Ishikawa (cell line): ENCODE data around the gene KLK12.

Experiments
- CEBPB ChIP-seq: IDR thresholded peaks from 2 replicates; pipeline ENCODE4 v1.6.1; 2012
- CREB1 ChIP-seq: IDR thresholded peaks from 2 replicates; pipeline ENCODE4 v1.6.1; 2012; ENCODE audit warnings: low read depth
- EGR1 ChIP-seq: IDR thresholded peaks from 2 replicates; pipeline ENCODE4 v1.6.1; 2012
- EP300 ChIP-seq: IDR thresholded peaks from 2 replicates; pipeline ENCODE4 v1.6.1; 2012; ENCODE audit warnings: borderline replicate concordance
- FOXM1 ChIP-seq: IDR thresholded peaks from 2 replicates; pipeline ENCODE4 v1.6.1; 2012; ENCODE audit warnings: low read depth, borderline replicate concordance
- NFIC ChIP-seq: IDR thresholded peaks from 2 replicates; pipeline ENCODE4 v1.6.1; 2012
- RAD21 ChIP-seq: IDR thresholded peaks from 2 replicates; pipeline ENCODE4 v1.6.1; 2012; ENCODE audit warnings: low read depth
- TAF1 ChIP-seq: IDR thresholded peaks from 2 replicates; pipeline ENCODE4 v1.6.1; 2012; ENCODE audit warnings: low read depth, mild to moderate bottlenecking
- TCF12 ChIP-seq: IDR thresholded peaks from 2 replicates; pipeline ENCODE4 v1.6.1; 2012; ENCODE audit warnings: low read depth
- TEAD4 ChIP-seq: IDR thresholded peaks from 2 replicates; pipeline ENCODE4 v1.6.1; 2012
- YY1 ChIP-seq: IDR thresholded peaks from 2 replicates; pipeline ENCODE4 v1.6.1; 2012; ENCODE audit warnings: low read depth
- ZBTB7A ChIP-seq: IDR thresholded peaks from 2 replicates; pipeline ENCODE4 v1.6.1; 2012; ENCODE audit warnings: low read depth
- TF ChIP-seq, protein P1 (sequence below): IDR thresholded peaks from 2 replicates; pipeline ENCODE4 v1.6.1; 2012; ENCODE audit warnings: low read depth, mild to moderate bottlenecking
- TF ChIP-seq, protein P2 (sequence below): IDR thresholded peaks from 2 replicates; pipeline ENCODE4 v1.6.1; 2012
- TF ChIP-seq, protein P3 (sequence below): IDR thresholded peaks from 2 replicates; pipeline ENCODE4 v1.6.1; 2012

The KLK12 gene

DNA sequence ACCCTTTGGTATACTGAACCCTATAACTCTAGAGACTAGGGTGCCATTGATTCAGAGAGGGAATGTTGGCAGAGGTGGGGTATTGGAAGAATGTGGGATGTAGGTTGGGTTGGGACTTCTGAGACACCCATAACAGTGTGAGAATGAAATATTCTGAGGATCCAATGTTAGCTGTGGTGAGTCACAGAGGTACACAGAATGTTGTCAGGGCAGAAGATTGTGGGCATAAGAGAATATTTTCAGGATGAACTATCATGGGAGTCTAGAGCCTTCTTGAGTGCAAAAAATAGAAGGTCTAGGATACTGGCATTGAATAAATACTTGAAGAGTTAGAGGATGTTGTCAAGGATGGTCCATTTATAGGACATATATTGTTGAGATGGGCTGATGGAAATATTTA is 21.1 kb upstream of the KLK12 start:
- TF ChIP-seq CEBPB = no peak
- TF ChIP-seq EGR1 = no peak
- no peak for TF ChIP-seq TEAD4
- TF ChIP-seq CREB1 = no peak
- TF ChIP-seq TCF12 = no peak

DNA sequence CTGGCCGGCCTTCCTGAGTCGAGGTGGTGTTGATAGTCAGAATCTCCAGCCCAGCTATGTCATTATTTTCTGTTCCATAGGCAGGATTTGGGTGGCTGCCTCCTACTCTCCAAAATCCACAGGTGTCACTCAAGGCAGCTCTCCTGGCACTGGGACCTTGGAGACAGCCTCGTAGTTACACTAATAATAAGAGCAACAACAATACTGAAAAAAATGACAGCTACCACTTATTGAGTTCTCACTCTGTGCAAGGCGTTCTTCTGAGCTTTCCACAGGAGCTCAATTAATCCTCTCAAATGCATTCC is 12.2 kb upstream of the KLK12 start:
- TF ChIP-seq, protein P1, sequence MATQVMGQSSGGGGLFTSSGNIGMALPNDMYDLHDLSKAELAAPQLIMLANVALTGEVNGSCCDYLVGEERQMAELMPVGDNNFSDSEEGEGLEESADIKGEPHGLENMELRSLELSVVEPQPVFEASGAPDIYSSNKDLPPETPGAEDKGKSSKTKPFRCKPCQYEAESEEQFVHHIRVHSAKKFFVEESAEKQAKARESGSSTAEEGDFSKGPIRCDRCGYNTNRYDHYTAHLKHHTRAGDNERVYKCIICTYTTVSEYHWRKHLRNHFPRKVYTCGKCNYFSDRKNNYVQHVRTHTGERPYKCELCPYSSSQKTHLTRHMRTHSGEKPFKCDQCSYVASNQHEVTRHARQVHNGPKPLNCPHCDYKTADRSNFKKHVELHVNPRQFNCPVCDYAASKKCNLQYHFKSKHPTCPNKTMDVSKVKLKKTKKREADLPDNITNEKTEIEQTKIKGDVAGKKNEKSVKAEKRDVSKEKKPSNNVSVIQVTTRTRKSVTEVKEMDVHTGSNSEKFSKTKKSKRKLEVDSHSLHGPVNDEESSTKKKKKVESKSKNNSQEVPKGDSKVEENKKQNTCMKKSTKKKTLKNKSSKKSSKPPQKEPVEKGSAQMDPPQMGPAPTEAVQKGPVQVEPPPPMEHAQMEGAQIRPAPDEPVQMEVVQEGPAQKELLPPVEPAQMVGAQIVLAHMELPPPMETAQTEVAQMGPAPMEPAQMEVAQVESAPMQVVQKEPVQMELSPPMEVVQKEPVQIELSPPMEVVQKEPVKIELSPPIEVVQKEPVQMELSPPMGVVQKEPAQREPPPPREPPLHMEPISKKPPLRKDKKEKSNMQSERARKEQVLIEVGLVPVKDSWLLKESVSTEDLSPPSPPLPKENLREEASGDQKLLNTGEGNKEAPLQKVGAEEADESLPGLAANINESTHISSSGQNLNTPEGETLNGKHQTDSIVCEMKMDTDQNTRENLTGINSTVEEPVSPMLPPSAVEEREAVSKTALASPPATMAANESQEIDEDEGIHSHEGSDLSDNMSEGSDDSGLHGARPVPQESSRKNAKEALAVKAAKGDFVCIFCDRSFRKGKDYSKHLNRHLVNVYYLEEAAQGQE = no peak
- TF ChIP-seq TAF1 (no peak), RAD21 (no peak), NFIC (no peak), CREB1 (no peak), YY1 (no peak), EGR1 (no peak), CEBPB (no peak)
- TF ChIP-seq, protein P2, sequence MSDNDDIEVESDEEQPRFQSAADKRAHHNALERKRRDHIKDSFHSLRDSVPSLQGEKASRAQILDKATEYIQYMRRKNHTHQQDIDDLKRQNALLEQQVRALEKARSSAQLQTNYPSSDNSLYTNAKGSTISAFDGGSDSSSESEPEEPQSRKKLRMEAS = no peak

DNA sequence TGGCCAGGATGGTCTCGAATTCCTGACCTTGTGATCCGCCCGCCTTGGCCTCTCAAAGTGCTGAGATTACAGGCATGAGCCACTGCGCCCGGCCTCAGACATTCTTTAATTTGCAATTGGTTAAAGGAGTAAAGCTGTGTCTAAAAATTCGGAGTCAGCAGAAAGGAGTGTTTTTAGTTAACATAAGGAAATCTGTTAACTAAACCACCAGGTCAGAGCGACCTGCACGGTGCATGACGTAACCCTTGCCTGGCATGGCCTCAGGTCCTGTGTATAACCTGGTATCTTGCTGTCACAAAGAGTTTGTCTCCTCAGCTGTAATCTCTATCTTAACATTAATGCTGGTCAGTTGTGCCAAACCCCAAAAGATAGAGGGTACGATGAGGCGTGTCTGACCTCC is 9.5 kb upstream of the KLK12 start:
- TF ChIP-seq NFIC (no peak), CREB1 (no peak), CEBPB (no peak), YY1 (no peak), EP300 (no peak), FOXM1 (no peak), ZBTB7A (no peak), RAD21 (no peak), EGR1 (no peak)
- TF ChIP-seq, protein P3, sequence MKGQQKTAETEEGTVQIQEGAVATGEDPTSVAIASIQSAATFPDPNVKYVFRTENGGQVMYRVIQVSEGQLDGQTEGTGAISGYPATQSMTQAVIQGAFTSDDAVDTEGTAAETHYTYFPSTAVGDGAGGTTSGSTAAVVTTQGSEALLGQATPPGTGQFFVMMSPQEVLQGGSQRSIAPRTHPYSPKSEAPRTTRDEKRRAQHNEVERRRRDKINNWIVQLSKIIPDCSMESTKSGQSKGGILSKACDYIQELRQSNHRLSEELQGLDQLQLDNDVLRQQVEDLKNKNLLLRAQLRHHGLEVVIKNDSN = no peak
- TF ChIP-seq, protein P2 = no peak
- TF ChIP-seq, protein P1 = no peak

DNA sequence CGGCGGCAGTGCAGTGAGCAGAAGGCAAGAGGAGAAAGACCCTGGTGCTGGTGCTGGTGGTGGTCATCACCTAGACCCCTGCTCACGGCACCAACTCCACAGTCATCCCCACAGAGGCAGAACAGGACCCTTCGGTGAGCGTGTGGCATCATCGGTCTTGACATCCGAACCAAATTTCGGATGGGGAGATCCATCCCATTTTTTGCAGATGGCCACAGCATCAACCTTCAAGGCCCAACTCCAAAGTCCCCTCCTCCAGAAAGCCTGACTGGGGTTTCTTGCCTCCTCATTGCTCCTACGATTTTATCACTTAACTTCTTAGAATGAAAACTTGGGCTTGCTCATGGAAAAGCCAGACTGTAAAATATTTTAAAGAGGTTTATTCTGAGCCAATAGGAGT is 8.7 kb upstream of the KLK12 start:
- TF ChIP-seq FOXM1 (no peak), TAF1 (no peak), TCF12 (no peak), NFIC (no peak), RAD21 (no peak), CREB1 (no peak)
- TF ChIP-seq, protein P3 = no peak

DNA sequence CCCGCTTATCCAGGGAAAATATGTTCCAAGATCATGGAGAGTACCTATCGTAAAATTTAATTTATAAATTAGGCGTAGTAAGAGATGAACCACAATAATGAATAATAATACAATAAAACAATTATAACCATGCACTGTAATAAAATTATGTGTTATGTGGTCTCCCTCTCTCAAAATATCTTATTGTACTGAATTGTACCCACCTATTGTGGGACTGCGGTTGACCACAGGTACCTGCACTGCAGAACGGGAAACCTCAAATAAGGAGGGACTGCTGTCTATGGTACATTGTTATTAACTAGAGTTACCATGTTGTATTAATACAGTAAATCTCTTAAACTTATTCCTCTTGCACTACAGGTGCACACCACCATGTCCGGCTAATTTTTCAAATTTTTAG is 5.3 kb upstream of the KLK12 start:
- TF ChIP-seq TAF1 (no peak), CREB1 (no peak), RAD21 (no peak), TEAD4 (no peak), EP300 (no peak), CEBPB (no peak), FOXM1 (no peak), EGR1 (no peak), TCF12 (no peak), YY1 (no peak)
- TF ChIP-seq, protein P2 = no peak
- TF ChIP-seq, protein P1 = no peak
- TF ChIP-seq, protein P3 = no peak
